Endothelial cell of umbilical vein (primary cell): ENCODE data around the gene LLGL2. TPM values are rescaled to one million over a fixed set of nuclear protein-coding genes. Genes with fewer than 3 reads are reported as not detected.

Experiments used
- BruUV-seq: library from RNA; stranded (reverse); fragments of 400-500 nt; replicated peaks from 2 replicates; lab custom pipeline; 2021; lab: Mats Ljungman, UMichigan
- CTCF ChIA-PET: fragments of 300-600, 350-600 bp; sonication (Branson Sonifier 250); formaldehyde crosslinking; loops from one replicate; lab custom pipeline; 2021; ENCODE audit warnings: antibody characterized with exemption, inconsistent platforms; lab: Charles Lee
- POLR2A ChIA-PET: fragments of 300-600, 350-600 bp; sonication (Branson Sonifier 250); formaldehyde crosslinking; loops from one replicate; lab custom pipeline; 2021; ENCODE audit warnings: antibody characterized with exemption, inconsistent platforms; lab: Charles Lee
- DNase-seq: peaks from one replicate; pipeline ENCODE4 v3.0.0-alpha.2; 2011; ENCODE audit warnings: low read depth, low spot score
- FAIRE-seq: peaks from 2 replicates; lab custom pipeline; 2011; peaks lifted over from hg19 to GRCh38; lab: Jason Lieb, UNC
- H2AFZ ChIP-seq: 2 replicates; pipeline ENCODE4 v1.6.0; 2012; ENCODE audit warnings: low read depth, low read length, control low read depth, inconsistent platforms
- H3K27ac ChIP-seq: 2 replicates; pipeline ENCODE4 v1.5.1; 2011; ENCODE audit warnings: low read depth, mild to moderate bottlenecking, control low read depth, low read length, moderate library complexity; ENCODE audit not compliant: insufficient read depth
- H3K27me3 ChIP-seq, 2 experiments: 2 replicates each; pipeline versions ENCODE4 v1.6.0 to v1.6.1; 2011; ENCODE audit warnings: low read length in 2 of 2, mixed read lengths in 1 of 2; ENCODE audit not compliant: control insufficient read depth in 2 of 2, insufficient read depth in 2 of 2
- H3K36me3 ChIP-seq, 2 experiments: 2 replicates in 1 of 2; 3 replicates in 1 of 2; pipeline ENCODE4 v1.5.1; 2011; ENCODE audit warnings: low read length in 2 of 2, mild to moderate bottlenecking in 1 of 2, moderate library complexity in 1 of 2; ENCODE audit not compliant: control insufficient read depth in 2 of 2, insufficient read depth in 2 of 2; ENCODE audit errors: extremely low read depth in 1 of 2
- H3K4me1 ChIP-seq: 3 replicates; pipeline ENCODE4 v1.5.1; 2011; ENCODE audit warnings: mild to moderate bottlenecking, low read length; ENCODE audit not compliant: control insufficient read depth, insufficient read depth; ENCODE audit errors: extremely low read depth
- H3K4me2 ChIP-seq: 2 replicates; pipeline ENCODE4 v1.6.1; 2011; ENCODE audit warnings: low read length, control low read depth, mixed read lengths; ENCODE audit not compliant: insufficient read depth
- H3K4me3 ChIP-seq, 3 experiments: fragments of 200-600 bp in 1 of 3; sonication (generic), shearing (Covaris generic) in 1 of 3; replicated peaks in 1 of 3; 2 replicates each; pipeline ENCODE4 v1.5.1; 2011 to 2016; ENCODE audit warnings: control low read depth in 3 of 3, low read length in 3 of 3, mild to moderate bottlenecking in 2 of 3, inconsistent platforms in 1 of 3, low read depth in 1 of 3, moderate library complexity in 1 of 3; ENCODE audit not compliant: insufficient read depth in 1 of 3
- H3K79me2 ChIP-seq: 2 replicates; pipeline ENCODE4 v1.6.0; 2012; ENCODE audit warnings: low read length, inconsistent platforms; ENCODE audit not compliant: control insufficient read depth, insufficient read depth
- H3K9ac ChIP-seq: replicated peaks from 2 replicates; pipeline ENCODE3; 2011; ENCODE audit warnings: low read length, control low read depth; ENCODE audit not compliant: insufficient read depth; ENCODE audit errors: extremely low read depth
- H3K9me1 ChIP-seq: replicated peaks from 3 replicates; pipeline ENCODE4 v1.6.0; 2011; ENCODE audit warnings: mild to moderate bottlenecking, low read length; ENCODE audit not compliant: control insufficient read depth, insufficient read depth; ENCODE audit errors: extremely low read depth
- H3K9me3 ChIP-seq: replicated peaks from 2 replicates; pipeline ENCODE4 v1.5.1; 2012; ENCODE audit warnings: low read length, inconsistent platforms; ENCODE audit not compliant: control insufficient read depth, insufficient read depth
- H4K20me1 ChIP-seq: replicated peaks from 2 replicates; pipeline ENCODE3; 2011; ENCODE audit warnings: mild to moderate bottlenecking, low read length; ENCODE audit not compliant: control insufficient read depth, insufficient read depth; ENCODE audit errors: extremely low read depth
- EZH2 ChIP-seq: IDR thresholded peaks from 2 replicates; pipeline ENCODE4 v1.6.1; 2012; ENCODE audit warnings: borderline replicate concordance, low read depth, mild to moderate bottlenecking, moderate library complexity, low read length, inconsistent platforms; ENCODE audit not compliant: severe bottlenecking
- FOS ChIP-seq: IDR thresholded peaks from 2 replicates; pipeline ENCODE4 v1.6.1; 2011; ENCODE audit warnings: mild to moderate bottlenecking, low read length, moderate library complexity, borderline replicate concordance; ENCODE audit not compliant: insufficient read depth
- JUN ChIP-seq: IDR thresholded peaks from 2 replicates; pipeline ENCODE4 v1.6.1; 2011; ENCODE audit warnings: borderline replicate concordance, low read depth; ENCODE audit not compliant: insufficient read length, insufficient read depth
- POLR2AphosphoS5 ChIP-seq: IDR thresholded peaks from 2 replicates; pipeline ENCODE4 v1.6.1; 2012; ENCODE audit warnings: low read depth, mild to moderate bottlenecking, control low read depth, low read length, moderate library complexity; ENCODE audit not compliant: insufficient read depth
- dilution Hi-C: fragments of 300-500 bp; cut with MboI; formaldehyde crosslinking; loops from one replicate; pipeline ENCODE4 v1.15.0; 2019; ENCODE audit warnings: low sequenced_read_pairs; ENCODE audit not compliant: extremely low pct_ligation_motif_present
- intact Hi-C: fragments of 100-400 bp; cut with micrococcal nuclease; formaldehyde crosslinking; loops from one replicate; pipeline ENCODE4 v1.10.0; 2022
- polyA plus RNA-seq, 4 experiments: library from polyadenylated mRNA; depleted of rRNA in 3 of 4; stranded (reverse) in 3 of 4; unstranded in 1 of 4; fragments of >200 nt; gene quantifications; 2 replicates each; pipeline versions ENCODE4 v1.2.1 to v1.2.3, GENCODE V29; 2011 to 2012; ENCODE audit warnings: missing spikeins in 1 of 4
- total RNA-seq: library from RNA; stranded (reverse); gene quantifications from 2 replicates; pipeline ENCODE4 v1.2.3, GENCODE V29; 2021
- TF ChIP-seq, protein P1 (sequence below): IDR thresholded peaks from 2 replicates; pipeline ENCODE4 v1.6.1; 2011; ENCODE audit not compliant: insufficient read depth, insufficient read length
- TF ChIP-seq, protein P2 (sequence below), 2 donors: IDR thresholded peaks; 1 replicate in 1 of 2; 2 replicates in 1 of 2; pipeline ENCODE4 v1.5.1; 2011; ENCODE audit warnings: low read length in 2 of 2, mild to moderate bottlenecking in 2 of 2, moderate library complexity in 2 of 2, control low read depth in 1 of 2, inconsistent platforms in 1 of 2, low read depth in 1 of 2; ENCODE audit not compliant: insufficient read depth in 1 of 2; ENCODE audit errors: extremely low read depth in 1 of 2

Gene LLGL2
- total and polyA plus RNA-seq, 2 donors (not counting 3 experiments of a cell fraction or from before 2014, with no cell fraction given) = 5.3 to 5.4 TPM

DNA sequence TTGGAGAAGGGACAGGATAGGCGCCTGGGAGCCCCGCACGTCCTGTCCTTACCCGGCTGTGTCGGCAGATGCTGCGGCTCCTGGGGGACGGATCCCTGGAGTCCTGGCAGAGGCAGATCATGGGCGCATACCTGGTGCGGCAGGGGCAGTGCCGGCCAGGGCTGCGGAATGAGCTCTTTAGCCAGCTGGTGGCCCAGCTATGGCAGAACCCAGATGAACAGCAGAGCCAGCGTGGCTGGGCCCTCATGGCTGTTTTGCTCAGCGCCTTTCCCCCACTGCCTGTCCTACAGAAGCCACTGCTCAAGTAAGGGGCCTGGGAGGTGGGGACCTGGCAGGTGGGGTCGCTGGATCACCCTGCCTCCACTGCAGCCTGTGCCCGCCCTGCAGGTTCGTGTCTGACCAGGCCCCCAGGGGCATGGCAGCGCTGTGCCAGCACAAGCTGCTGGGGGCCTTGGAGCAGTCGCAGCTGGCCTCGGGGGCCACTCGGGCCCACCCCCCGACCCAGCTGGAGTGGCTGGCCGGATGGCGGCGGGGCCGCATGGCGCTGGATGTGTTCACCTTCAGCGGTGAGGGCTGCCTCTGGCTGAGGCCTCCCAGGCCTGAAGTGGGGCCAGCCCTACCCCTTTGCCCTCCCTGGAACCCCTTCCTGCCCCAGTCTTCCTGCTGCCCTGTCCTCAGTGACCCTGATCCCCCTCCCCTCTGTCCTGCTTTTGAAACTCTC lies 87.6 kb downstream of the LLGL2 start:
- H3K79me2 ChIP-seq = no peaks in the 10 kb centered on the region
- no peaks in the 10 kb centered on the region for H3K9me1 ChIP-seq
- no peak overlapping the region for H3K9ac ChIP-seq
- no peak overlapping the region for H2AFZ ChIP-seq
- intact Hi-C loops = no loop called here
- H3K36me3 ChIP-seq = no peaks in the 10 kb centered on the region
- POLR2A ChIA-PET = no interaction called here
- no peak for TF ChIP-seq FOS
- no peak for TF ChIP-seq JUN
- TF ChIP-seq, protein P1, sequence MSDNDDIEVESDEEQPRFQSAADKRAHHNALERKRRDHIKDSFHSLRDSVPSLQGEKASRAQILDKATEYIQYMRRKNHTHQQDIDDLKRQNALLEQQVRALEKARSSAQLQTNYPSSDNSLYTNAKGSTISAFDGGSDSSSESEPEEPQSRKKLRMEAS = no peak
- TF ChIP-seq, protein P2, sequence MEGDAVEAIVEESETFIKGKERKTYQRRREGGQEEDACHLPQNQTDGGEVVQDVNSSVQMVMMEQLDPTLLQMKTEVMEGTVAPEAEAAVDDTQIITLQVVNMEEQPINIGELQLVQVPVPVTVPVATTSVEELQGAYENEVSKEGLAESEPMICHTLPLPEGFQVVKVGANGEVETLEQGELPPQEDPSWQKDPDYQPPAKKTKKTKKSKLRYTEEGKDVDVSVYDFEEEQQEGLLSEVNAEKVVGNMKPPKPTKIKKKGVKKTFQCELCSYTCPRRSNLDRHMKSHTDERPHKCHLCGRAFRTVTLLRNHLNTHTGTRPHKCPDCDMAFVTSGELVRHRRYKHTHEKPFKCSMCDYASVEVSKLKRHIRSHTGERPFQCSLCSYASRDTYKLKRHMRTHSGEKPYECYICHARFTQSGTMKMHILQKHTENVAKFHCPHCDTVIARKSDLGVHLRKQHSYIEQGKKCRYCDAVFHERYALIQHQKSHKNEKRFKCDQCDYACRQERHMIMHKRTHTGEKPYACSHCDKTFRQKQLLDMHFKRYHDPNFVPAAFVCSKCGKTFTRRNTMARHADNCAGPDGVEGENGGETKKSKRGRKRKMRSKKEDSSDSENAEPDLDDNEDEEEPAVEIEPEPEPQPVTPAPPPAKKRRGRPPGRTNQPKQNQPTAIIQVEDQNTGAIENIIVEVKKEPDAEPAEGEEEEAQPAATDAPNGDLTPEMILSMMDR (IDR thresholded peaks at IDR 0.05; ENCODE audit: extremely low read depth in 1 of 2, insufficient read depth in 1 of 2, low read depth in 1 of 2, low read length in 2 of 2) = no peak
- TF ChIP-seq EZH2 = no peak
- TF ChIP-seq POLR2AphosphoS5 = no peak
- BruUV-seq = no TSS peak
- no peaks in the 10 kb centered on the region for H4K20me1 ChIP-seq
- H3K27me3 ChIP-seq = no peaks in the 10 kb centered on the region
- no peak overlapping the region for H3K4me2 ChIP-seq
- H3K4me3 ChIP-seq = no peak overlapping the region
- H3K9me3 ChIP-seq = no peaks in the 10 kb centered on the region
- dilution Hi-C loops = no loop called here
- DNase-seq (no peak), FAIRE-seq (no peak)
- no peaks in the 10 kb centered on the region for H3K4me1 ChIP-seq
- CTCF ChIA-PET = interaction anchor here (1.2 to 9.8 kb wide), 2 partner anchors 21 to 135 kb away, joined by 5 to 65 read pairs; partner anchors contain the start of gene SMIM5
- H3K27ac ChIP-seq = no peak overlapping the region
